CD4-positive, alpha-beta T cell treated with Interleukin-2 at 100 ng/mL for 4 hours (primary cell): Measurements from ENCODE around the gene NR1H4.
"Not testable (repeated sequence)": the region's sequence is repeated elsewhere in the genome, so short reads cannot be mapped to it uniquely, and the experiment has no call there.

Experiments used
- DNase-seq: peaks from one replicate; pipeline ENCODE4 v3.0.0-alpha.2; 2020; ENCODE audit warnings: low spot score

NR1H4 gene

DNA sequence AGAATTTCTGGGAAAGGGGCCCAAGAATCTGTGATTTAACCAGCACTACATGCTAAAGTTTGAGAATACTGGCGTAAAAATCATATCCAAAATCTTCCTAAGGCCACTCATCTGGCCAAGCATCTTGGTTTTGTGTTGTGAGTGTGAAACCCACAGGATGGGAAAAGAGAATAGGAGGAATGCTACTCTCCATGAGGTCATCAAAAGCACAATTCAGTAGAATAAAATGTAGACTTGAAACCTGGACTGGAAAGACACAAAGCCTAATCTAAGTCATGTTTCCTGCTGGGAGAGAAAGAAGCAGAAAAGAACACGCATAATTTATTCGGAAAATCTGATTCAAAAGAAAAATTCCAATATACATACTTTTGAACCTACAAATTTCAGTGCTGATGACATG is 42.3 kb downstream of the NR1H4 start:
- DNase-seq = no peak

DNA sequence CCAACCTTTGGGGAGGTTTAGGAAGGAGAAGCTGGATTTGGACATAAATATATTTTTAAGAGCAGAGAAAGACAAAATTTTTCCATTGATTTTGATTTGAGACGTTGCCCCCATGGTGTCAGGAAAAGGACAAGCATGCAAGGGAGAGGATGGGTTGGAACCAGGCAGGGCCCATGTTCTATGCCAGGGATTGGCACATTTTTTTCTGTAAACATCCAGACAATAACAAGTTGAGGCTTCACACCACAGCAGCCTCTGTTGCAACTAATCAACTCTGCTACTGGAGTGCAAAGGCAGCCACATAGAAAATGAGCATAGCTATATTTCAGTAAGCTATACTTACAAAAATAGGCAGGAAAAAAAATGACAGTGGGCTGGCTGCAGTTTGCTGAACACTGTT is 44.7 kb downstream of the NR1H4 start:
- DNase-seq = no peak

DNA sequence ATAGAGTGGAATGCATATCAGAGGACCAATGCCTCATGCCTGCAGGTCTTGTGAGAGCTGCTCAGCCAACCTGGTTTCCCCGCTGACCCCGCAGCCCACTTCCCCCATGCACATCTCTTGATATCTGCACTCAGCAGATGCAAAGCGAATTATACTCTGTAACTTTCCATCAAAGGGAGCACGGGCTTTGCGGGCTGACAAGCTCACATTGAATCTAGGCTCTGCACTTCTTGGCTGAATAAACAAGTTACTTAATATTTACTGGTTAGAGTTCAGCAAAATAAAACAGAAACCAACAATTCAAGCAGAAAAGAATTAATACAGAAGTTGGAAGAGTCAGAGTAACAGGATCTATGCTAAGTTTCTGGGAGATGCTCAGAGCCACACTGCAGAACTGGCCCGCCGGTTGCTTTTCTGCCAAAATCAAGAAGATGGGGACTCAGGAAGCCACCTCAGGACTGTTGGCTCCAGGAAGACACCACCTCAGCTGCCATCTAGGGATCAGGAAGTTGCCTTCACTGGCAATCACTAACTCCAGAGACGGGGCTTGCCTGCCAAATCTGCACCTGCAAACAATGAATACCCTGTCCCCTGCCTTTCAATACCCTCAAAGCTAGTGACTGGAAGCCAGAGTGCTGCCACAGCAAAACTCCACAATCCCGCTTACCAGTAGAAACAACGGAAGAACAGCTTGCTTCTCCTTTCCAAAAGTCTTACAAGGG is 46.5 kb downstream of the NR1H4 start:
- no peak for DNase-seq

DNA sequence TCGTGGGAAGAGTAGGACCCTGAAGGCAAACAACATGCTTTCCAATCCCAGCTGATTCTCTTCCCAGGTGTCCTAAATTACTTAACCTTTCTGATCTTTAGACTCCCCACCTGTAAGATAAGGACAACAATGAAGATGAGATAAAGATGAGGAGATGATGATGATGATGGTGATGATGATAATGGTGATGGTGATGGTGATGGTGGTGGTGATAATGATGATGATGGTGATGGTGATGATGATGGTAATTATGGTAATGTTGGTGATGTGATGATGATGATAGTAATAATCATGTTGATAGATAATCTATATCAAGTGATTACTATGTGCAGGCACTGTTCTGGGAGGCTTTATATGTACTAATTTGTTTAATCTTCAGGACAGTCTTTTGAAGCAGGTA is 48.3 kb downstream of the NR1H4 start:
- no peak for DNase-seq

DNA sequence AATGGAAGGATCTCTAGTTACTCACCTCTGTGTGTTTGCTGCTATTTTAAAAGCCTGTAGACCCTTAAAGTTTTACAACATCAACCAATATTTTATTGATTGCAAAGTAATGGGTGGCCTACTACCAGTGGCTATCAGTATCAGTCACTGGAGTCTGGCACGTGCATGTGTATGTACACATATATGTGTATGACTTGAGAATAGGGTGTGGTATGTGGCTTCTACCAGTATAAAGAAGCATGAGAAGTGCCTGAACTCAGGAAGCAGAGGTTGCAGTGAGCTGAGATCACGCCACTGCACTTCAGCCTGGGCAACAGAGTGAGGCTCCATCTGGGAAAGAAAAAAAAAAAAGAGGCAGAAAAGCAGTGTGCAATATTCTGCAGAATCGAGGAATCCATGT is 54.4 kb downstream of the NR1H4 start:
- DNase-seq = no peak

DNA sequence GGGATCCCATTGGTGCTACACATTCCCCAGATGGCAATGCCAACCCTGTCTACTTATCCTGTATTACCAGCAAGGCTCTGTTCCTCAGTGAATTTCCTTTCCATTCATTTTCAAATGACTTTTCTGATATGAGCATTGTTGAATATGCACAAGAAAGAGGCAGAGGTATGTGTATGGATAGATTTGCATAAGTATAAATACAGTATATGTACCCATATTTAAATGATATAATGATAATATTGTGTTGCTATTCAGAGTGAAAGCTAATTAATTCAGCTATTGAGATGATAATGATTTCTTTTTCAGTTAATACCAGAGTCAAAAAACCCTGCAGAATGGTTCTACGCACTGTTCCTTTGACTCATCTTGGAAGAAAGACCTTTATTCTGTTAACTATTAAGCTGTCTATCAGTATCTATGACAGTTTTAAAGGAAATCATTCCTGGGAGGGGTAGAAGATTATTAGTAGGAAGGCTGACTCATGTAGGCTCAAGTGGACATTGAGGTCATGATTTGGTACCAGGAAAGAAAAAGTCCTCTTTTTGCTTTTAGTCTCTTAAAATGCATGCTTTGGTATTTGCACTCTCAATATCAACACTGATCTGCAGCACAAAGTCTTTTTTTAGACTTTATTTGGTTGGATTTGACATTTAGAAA is 54.9 kb downstream of the NR1H4 start:
- no peak for DNase-seq

DNA sequence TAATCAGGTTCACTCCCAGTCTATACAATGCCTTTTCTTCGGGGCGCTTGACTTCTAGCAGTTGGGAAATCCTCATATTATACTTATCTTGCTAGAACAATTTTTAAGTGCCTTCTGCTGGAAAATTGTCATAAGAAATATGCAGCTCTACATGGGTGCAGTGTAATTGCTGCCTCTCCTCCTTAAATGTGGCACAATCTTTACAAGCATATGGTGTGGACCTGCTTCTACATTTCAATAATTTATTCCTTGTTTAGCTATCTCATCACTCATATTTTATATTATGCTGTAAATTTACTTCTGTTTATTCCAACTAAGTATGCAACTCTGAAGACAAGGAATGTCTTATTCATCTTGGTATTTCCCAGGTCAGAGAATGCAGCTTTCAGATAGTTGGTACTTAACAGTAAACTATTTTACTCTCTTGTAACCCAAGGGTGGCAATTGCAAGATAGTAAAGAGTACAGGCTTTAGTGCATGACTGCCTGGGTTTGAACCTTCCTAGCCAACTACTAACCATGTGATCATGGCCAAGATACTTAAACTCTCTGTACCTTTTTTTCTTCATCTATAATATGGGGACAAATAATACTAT is 56.2 kb downstream of the NR1H4 start:
- no peak for DNase-seq

DNA sequence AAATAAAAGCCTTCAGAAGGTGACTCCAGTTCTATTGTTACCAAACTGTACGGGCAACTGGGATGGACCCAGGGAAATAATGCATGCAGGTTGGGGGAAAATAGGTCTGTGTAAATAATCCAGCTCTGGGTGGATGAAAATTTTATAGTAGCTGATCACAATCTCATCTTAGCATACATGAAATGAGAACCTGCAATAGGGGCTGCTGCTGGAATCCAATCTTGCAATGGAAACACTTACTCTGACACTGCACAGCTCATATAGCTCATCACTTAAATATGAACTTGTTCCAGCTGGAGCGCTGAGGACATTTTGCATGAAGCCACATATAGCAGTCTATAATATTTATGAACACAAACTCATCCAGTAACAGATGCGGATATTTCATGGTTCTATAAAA is 59.7 kb downstream of the NR1H4 start:
- DNase-seq = no peak

DNA sequence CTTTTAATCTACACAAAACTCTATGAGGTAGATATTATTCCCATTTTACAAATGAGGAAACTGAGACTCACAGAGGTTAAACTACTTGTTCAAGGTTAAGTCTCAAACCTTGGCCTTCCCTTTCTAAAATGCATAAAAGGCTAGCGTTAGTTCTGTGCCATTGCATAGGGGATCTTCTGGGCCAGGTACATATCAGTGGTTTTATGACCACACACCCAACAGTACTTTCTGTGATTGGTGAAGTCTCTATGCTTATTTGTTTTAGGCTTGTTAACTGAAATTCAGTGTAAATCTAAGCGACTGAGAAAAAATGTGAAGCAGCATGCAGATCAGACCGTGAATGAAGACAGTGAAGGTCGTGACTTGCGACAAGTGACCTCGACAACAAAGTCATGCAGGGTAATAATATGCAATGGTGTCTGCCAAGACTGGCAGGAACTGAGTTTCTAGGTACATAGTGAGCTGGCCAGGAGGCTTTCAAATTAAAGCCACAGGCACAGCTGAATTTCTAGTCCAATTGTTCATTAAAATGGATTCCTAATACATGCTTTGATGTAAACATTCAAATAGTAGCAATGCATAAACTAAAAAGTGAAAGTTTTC is 61.1 kb downstream of the NR1H4 start:
- no peak for DNase-seq

DNA sequence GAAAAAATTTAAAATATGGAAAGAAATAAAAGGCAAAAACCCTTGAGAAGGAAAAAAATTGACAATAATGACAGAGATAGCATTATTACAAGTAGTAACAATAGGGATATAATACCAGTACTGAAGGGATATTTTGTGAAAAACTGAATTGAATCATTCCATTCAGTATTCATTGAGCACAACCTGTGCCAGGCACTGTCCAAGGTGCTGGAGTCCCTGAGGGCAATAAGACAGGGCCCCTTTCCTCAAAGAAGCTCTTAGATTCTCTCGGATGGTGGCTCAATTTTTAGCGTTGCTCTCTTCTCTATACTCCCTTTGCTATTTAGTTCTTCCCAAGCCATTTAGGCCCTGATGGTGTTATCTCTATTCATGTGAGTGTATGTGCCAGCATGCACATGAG is 65.5 kb downstream of the NR1H4 start:
- DNase-seq = no peak

DNA sequence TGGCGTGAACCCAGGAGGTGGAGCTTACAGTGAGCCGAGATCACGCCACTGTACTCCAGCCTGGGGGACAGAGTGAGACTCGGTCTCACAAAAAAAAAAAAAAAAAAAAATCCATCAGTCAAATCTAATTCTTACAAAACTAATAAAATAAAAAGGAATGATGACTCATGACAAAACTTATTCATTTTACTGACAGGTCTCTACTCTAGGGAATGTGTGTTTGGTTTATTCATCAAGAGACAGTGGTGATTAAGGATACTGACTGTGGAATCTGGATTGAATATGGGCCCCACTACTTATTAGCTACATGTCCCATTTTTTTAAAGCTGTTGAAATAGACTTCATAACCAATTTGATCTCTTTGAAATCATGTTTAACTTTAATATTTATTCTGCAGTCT is 70.5 kb downstream of the NR1H4 start:
- no peak for DNase-seq

DNA sequence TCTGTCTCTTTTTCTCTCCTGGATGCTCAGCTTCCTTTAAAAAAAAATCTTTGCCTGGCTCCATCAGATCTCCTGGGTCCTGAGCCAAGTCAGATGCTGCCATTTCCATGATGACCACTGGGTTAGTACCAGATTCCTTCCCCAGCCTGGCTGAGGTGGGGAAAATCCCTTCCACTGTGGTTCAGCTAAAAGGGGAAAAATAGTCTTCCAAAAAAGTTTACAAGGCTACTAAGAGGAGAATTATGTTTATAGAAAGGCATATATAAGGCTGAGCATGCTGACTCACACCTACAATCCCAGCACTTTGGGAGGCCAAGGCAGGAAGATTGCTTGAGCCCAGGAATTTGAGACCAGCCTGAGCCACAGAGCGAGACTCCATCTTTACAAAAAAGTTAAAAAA is 71.4 kb downstream of the NR1H4 start:
- DNase-seq = no peak

DNA sequence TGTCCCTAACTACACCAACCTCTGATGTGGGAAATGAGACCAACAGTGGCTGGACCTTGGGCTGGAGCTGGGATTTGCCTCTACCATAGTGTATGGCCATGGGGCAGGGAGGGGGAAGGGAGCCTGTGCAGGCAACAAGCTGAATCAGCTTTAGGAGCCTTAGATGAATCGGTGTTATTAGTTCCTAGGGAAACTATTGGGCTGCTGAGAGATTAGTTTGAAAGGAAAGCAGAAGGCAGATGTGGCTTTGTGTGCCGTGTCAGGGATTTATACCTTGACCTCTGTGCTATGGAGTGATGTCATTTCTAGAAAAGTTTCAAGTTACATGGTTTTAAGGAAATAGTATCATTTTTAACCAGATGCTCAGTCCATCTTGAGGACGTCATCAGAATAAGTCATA is 80.3 kb downstream of the NR1H4 start:
- no peak for DNase-seq

DNA sequence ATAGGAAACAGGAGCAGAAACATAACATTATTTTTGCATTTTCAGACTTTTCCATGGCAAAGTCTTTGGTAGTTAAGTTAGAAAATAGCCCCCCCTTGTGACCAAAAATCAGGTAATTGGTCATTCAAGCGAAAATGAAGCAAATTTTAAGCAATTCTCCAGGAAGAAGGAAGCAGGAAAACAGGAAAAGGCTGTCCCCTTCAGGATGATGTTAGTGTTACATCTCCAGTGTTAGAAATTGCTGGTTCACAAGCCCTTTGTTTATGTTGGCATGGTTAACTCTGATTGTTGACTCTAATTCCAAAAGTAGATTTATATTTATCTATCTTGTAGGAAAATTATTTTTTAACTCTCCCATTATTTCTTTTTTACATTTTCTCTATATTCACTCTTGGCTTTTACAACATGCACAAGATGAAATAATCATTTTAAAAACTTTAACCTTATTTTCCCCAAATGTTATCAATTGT is 81.0 kb downstream of the NR1H4 start:
- DNase-seq = peak; percentile 21

DNA sequence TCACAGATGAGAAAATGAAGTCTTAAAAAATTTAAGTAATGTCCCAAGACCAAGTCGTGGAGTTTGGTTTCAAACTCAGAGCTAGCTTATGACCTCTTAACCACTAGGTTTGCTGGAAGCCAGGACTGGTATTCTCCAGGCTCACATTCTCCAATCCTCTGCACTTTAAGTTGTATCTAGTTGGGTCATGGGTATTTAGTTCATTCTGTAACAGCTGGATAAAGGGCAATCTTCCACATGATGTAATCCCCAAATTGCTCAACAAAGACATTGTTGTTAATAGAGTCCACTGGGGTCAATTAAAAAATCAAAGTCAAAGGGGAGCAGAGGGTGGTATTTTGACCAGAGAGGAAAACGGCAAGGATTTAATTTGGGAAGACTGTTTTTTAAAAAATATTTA is 82.1 kb downstream of the NR1H4 start:
- no peak for DNase-seq

DNA sequence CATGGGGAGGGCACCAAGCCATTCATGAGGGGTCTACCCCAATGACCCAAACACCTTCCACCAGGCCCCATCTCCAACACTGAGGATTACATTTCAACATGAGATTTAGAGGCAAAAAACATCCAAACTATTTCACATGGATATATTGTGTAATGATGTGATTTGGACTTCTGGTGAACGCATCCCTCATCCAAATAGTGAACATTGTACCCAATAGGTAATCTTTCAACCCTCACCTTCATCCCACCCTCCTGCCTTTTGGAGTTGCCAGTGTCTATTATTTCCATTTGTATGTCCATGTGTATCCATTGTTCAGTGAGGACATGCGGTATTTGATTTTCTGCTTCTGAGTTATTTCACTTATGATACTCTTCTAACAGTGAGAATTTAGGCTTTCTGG is 83.7 kb downstream of the NR1H4 start:
- no peak for DNase-seq

DNA sequence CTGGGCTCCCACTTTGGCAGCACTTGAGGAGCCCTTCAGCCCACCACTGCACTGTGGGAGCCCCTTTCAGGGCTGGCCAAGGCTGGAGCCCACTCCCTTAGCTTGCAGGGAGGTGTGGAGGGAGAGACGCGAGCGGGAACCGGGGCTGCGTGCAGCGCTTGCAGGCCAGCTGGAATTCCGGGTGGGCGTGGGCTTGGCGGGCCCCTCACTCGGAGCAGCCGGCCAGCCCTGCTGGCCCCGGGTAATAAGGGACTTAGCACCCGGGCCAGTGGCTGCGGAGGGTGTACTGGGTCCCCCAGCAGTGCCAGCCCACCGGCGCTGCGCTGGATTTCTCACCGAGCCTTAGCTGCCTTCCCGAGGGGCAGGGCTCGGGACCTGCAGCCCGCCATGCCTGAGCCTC is 85.6 kb downstream of the NR1H4 start:
- DNase-seq = not testable (repeated sequence)

DNA sequence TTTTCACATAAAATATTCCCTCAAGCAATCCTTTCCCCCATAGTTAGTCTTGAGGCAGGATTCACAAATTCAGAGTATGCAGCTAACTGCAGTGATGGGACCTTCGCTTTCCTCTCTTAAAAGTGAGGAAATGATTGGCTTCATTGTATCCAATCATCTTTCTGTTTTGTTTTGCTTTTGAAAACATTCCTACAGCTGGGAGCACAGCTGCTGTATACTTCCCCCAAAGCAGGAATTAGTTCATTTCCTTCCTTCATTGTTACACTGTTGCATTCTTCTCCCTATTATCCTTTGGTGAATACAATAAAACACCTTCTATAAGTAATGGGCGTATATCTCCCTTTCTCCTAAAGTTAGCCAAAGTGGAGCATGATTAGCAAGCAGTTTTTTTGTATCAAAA is 90.4 kb downstream of the NR1H4 start:
- DNase-seq = no peak

DNA sequence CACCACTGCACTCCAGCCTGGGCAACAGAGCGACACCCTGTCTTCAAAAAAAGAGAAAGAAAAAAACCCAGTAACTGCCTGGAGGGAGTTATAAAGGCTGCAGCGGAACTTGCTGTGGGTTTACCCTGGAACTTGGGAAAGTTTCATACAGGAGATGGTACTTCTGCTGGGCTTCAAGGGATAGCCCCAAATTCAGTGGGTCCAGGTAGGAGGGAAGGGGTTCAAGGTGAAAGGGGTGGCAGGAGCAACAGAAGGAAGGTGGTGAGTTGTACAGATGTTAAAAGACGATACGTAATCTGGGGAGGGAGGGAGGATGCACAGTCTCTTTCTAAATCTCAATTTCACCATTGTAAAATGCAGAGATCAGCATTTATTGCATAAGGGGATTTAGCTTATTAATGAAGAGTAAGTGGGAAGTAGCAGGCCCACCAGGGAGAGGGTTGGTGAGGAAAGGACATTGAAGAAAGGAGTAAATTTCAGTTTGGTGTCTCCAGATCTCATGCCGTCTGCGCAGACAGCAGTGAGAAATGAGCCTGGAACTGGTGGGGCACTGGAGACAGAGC is 91.3 kb downstream of the NR1H4 start:
- DNase-seq = no peak

DNA sequence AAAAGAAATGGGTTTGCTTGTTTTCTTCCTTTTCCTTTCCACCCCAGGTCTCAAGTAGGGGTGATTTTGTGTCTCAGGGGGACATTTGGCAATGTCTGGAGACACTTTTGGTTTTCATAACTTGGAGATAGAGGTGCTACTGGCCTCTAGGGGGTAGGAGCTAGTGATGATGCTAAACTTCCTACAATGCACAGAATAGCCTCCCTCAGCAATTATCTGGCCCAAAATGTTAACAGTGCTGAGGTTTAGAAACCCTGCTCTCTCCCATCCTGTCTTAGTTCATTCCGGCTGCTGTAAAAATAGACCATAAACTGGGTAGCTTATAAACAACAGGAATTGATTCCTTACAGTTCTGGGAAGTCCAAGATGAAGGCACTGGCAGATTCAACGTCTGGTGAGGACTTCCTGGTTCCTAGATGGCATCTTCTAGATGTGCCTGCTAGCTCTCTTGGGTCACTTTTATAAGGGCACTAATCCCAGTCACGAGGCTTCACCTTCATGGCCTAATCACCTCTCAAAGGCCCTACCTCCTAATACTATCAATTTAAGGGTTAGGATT is 92.4 kb downstream of the NR1H4 start:
- DNase-seq = no peak

DNA sequence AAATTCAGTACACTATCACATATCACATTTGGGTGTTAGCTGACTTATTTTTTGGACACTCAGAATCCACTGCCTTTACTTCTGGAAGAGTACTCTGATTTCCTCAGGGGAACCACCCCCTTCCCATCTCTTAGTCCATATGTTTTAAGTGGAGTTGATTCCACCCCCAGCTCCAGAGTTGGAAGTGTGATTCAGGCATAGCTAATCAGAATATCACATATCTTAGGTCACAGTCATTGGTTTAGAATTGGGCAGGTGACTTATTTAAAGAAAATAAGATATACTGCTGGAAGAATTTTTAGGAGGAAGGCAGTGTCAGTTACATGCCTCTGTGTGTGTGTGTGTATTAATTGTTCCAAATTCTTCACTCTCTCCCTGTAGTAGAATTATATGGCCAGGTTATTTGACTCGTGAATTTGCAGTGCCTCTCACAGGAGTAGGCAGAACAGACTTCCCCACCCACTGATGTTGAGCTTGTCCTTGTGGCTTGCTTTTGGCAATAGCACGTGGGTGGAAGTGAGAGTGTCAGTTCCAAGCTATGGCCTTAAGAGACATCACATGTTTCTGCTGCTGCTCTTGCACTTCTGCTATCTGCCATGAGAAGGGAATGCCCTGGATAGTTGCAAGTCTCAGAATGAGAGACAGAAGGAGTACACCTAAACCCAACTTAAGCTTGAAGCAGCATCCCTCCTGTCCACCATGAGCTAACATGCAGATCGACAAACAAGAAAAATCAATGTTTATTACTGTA is 93.4 kb downstream of the NR1H4 start:
- DNase-seq = no peak

DNA sequence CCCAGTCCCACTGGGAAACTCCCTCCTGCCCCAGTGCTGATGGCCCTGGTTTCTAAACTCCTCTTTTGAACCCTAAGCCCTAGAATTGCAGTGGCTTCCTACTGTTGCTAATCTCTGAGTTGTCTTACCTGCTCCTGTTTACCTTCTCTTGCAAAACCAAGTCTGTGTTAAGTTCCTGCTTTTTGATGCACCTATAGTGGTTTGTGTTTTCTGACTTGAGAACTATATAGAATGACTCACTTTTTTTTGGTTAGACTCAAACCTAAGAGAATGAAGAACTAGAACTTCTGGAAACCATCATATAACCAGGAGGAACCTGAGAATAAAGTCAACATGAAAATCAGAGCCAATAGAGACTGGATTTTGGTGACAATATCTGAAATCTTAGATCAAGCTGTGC is 94.3 kb downstream of the NR1H4 start:
- no peak for DNase-seq
